ENCODE data around the gene ABCC4.
"Not testable (repeated sequence)": the region's sequence is repeated elsewhere in the genome, so short reads cannot be mapped to it uniquely, and the experiment has no call there.

The ABCC4 gene

GRCh38 chr13:95228130-95228529 lies 73.1 kb downstream of the ABCC4 start:
- no peak for DNase-seq

GRCh38 chr13:95226932-95227695 lies 74.1 kb downstream of the ABCC4 start:
- DNase-seq, result no peak

GRCh38 chr13:95226476-95226875 lies 74.8 kb downstream of the ABCC4 start:
- peak; percentile 86 for DNase-seq

- no peak for DNase-seq
Observed at GRCh38 chr13:95226050-95226449, 75.2 kb downstream of the ABCC4 start.

- DNase-seq, result no peak
Observed at GRCh38 chr13:95224064-95224463, 77.2 kb downstream of the ABCC4 start.

- no peak for DNase-seq
Observed at GRCh38 chr13:95222733-95223018, 78.6 kb downstream of the ABCC4 start.

GRCh38 chr13:95221971-95222732 lies 79.1 kb downstream of the ABCC4 start:
- DNase-seq, result peak; percentile 75

GRCh38 chr13:95220611-95221010 lies 80.6 kb downstream of the ABCC4 start:
- DNase-seq, result no peak

GRCh38 chr13:95217920-95218830 lies 83.1 kb downstream of the ABCC4 start:
- DNase-seq, result no peak

GRCh38 chr13:95216182-95216581 lies 85.1 kb downstream of the ABCC4 start:
- DNase-seq, result no peak

GRCh38 chr13:95212983-95213850 lies 88.0 kb downstream of the ABCC4 start:
- no peak for DNase-seq

- DNase-seq, result no peak
Observed at GRCh38 chr13:95209109-95209508, 92.1 kb downstream of the ABCC4 start.

GRCh38 chr13:95207769-95208366 lies 93.4 kb downstream of the ABCC4 start:
- no peak for DNase-seq

- no peak for DNase-seq
Observed at GRCh38 chr13:95206116-95206515, 95.1 kb downstream of the ABCC4 start.

- DNase-seq, result no peak
Observed at GRCh38 chr13:95204231-95204765, 97.0 kb downstream of the ABCC4 start.

GRCh38 chr13:95201814-95202651 lies 99.2 kb downstream of the ABCC4 start:
- no peak for DNase-seq

GRCh38 chr13:95200386-95200957 lies 100.8 kb downstream of the ABCC4 start:
- not testable (repeated sequence) for DNase-seq

GRCh38 chr13:95199896-95200295 lies 101.4 kb downstream of the ABCC4 start:
- DNase-seq, result no peak

GRCh38 chr13:95198606-95199005 lies 102.6 kb downstream of the ABCC4 start:
- not testable (repeated sequence) for DNase-seq

GRCh38 chr13:95197548-95197947 lies 103.7 kb downstream of the ABCC4 start:
- no peak for DNase-seq
